Bronchial epithelial cell (primary cell): Measurements from ENCODE around the gene CHCHD1. TPM values are rescaled to one million over a fixed set of nuclear protein-coding genes. Genes with fewer than 3 reads are reported as not detected.

ENCODE experiments used
- DNase-seq: peaks from one replicate; pipeline ENCODE4 v3.0.0-alpha.2; 2010; ENCODE audit warnings: low read depth
- FAIRE-seq: peaks from 2 replicates; lab custom pipeline; 2011; peaks lifted over from hg19 to GRCh38; lab: Jason Lieb, UNC
- H3K27me3 ChIP-seq: 2 replicates; pipeline ENCODE4 v1.5.1; 2011; ENCODE audit warnings: low read length; ENCODE audit not compliant: control insufficient read depth, insufficient read depth
- H3K36me3 ChIP-seq: 2 replicates; pipeline ENCODE4 v1.5.1; 2011; ENCODE audit warnings: low read length; ENCODE audit not compliant: control insufficient read depth, insufficient read depth
- H3K4me3 ChIP-seq: 2 replicates; pipeline ENCODE4 v1.5.1; 2011; ENCODE audit warnings: mild to moderate bottlenecking, low read depth, low read length, control low read depth
- total RNA-seq: library from RNA; depleted of rRNA; stranded (reverse); fragments of >200 nt; gene quantifications from 2 replicates; pipeline ENCODE4 v1.2.1, GENCODE V29; 2014
- TF ChIP-seq, protein P1 (sequence below): IDR thresholded peaks from 2 replicates; pipeline ENCODE4 v1.5.1; 2011; ENCODE audit warnings: mild to moderate bottlenecking, moderate library complexity, low read length, control low read depth, inconsistent platforms; ENCODE audit not compliant: insufficient read depth, severe bottlenecking

Gene CHCHD1
- total RNA-seq, 1 donor from 2014 or later, result 13.2 TPM

GRCh38 chr10:73780301-73780700 is 1.5 kb upstream of the CHCHD1 start:
- DNase-seq (no peak), FAIRE-seq (no peak)
- H3K27me3 ChIP-seq, result no peaks in the 10 kb centered on the region
- TF ChIP-seq, protein P1, sequence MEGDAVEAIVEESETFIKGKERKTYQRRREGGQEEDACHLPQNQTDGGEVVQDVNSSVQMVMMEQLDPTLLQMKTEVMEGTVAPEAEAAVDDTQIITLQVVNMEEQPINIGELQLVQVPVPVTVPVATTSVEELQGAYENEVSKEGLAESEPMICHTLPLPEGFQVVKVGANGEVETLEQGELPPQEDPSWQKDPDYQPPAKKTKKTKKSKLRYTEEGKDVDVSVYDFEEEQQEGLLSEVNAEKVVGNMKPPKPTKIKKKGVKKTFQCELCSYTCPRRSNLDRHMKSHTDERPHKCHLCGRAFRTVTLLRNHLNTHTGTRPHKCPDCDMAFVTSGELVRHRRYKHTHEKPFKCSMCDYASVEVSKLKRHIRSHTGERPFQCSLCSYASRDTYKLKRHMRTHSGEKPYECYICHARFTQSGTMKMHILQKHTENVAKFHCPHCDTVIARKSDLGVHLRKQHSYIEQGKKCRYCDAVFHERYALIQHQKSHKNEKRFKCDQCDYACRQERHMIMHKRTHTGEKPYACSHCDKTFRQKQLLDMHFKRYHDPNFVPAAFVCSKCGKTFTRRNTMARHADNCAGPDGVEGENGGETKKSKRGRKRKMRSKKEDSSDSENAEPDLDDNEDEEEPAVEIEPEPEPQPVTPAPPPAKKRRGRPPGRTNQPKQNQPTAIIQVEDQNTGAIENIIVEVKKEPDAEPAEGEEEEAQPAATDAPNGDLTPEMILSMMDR, result no peak
- peaks cover 6% of the 10 kb centered on the region for H3K36me3 ChIP-seq
- H3K4me3 ChIP-seq, result no peak overlapping the region

DNA sequence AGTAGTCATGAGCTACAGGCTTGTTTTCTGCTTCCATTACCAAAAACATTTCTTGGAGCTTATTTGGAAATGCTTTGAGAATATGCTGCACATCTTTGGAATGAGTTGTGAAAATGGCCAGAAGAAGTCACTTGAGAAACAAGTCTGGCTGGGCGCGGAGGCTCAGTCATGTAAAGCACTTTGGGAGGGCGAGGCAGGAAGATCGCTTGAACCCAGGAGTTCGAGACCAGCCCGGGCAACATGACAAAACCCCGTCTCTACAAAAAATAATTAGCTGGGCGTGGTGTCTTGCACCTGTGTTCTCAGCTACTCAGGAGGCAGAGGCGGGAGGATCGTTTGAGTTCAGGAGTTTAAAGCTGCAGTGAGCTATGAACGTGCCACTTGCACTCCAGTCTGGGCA is 882 bp upstream of the CHCHD1 start:
- FAIRE-seq (no peak), DNase-seq (no peak)
- peaks cover 5% of the 10 kb centered on the region for H3K36me3 ChIP-seq
- no peaks in the 10 kb centered on the region for H3K27me3 ChIP-seq
- TF ChIP-seq, protein P1, result no peak
- H3K4me3 ChIP-seq, result peak overlapping the region; percentile 82

- TF ChIP-seq, protein P1, result no peak
- H3K27me3 ChIP-seq, result no peaks in the 10 kb centered on the region
- no peak for DNase-seq
- FAIRE-seq, result no peak
- H3K36me3 ChIP-seq, result peaks cover 5% of the 10 kb centered on the region
- peak overlapping the region; percentile 82 for H3K4me3 ChIP-seq
Measured at GRCh38 chr10:73781548-73781878, 335 bp upstream of the CHCHD1 start.

GRCh38 chr10:73782749-73783085 is 869 bp downstream of the CHCHD1 start:
- TF ChIP-seq, protein P1, result no peak

GRCh38 chr10:73785211-73785720 is 3.4 kb downstream of the CHCHD1 start, which contains the start of gene ZSWIM8:
ZSWIM8 (plus strand) TSS chr10:73785606; CDS start chr10:73785879, 273 bp downstream.
- TF ChIP-seq, protein P1, result peak; percentile 7
- H3K4me3 ChIP-seq, result peak within 1 kb of the TSS; percentile 91
- FAIRE-seq (no peak), DNase-seq (peak; percentile 91)
- no peaks in the 10 kb centered on the region for H3K27me3 ChIP-seq
- H3K36me3 ChIP-seq, result peaks cover 15% of the 10 kb centered on the region

More at GRCh38 chr10:73782749-73783085, 869 bp downstream of the CHCHD1 start:
- FAIRE-seq (no peak), DNase-seq (no peak)
- H3K36me3 ChIP-seq, result peaks cover 3% of the 10 kb centered on the region
- no peaks in the 10 kb centered on the region for H3K27me3 ChIP-seq
- H3K4me3 ChIP-seq, result peak overlapping the region; percentile 82
